Rectal smooth muscle tissue (tissue), 1 donor: ENCODE measurements around the gene CLTA.

Experiments
- H3K27ac ChIP-seq: one replicate; pipeline ENCODE4 v1.7.0; 2013; ENCODE audit warnings: low read depth, low read length, inconsistent platforms
- H3K27me3 ChIP-seq: one replicate; pipeline ENCODE4 v1.7.0; 2013; ENCODE audit warnings: low read length; ENCODE audit not compliant: control insufficient read depth, insufficient read depth
- H3K36me3 ChIP-seq: one replicate; pipeline ENCODE4 v1.7.0; 2013; ENCODE audit warnings: low read length; ENCODE audit not compliant: control insufficient read depth, insufficient read depth
- H3K4me1 ChIP-seq: one replicate; pipeline ENCODE4 v1.7.0; 2013; ENCODE audit warnings: low read length; ENCODE audit not compliant: control insufficient read depth, insufficient read depth
- H3K4me3 ChIP-seq: one replicate; pipeline ENCODE4 v1.7.0; 2013; ENCODE audit warnings: low read length
- H3K9ac ChIP-seq: one replicate; pipeline ENCODE4 v1.7.0; 2013; ENCODE audit warnings: low read length

CLTA gene

GRCh38 chr9:36190388-36191289 lies at the start of gene CLTA:
Gene CLTA, plus strand, starts transcription at chr9:36190921. Its CDS starts 136 bp downstream, at chr9:36191057.
- no peaks in the 10 kb centered on the region for H3K36me3 ChIP-seq
- H3K4me3 ChIP-seq, result peak within 1 kb of the TSS; percentile 93
- peak within 1 kb of the TSS; percentile 92 for H3K27ac ChIP-seq
- no peaks in the 10 kb centered on the region for H3K27me3 ChIP-seq
- peak within 1 kb of the TSS; percentile 92 for H3K9ac ChIP-seq
- peaks cover 26% of the 10 kb centered on the region for H3K4me1 ChIP-seq

GRCh38 chr9:36141288-36141687 lies 49.4 kb upstream of the CLTA start:
- Histone ChIP-seq H3K9ac (no peak overlapping the region), H3K36me3 (peaks cover 5% of the 10 kb centered on the region), H3K27ac (peak overlapping the region; percentile 89), H3K4me3 (no peak overlapping the region), H3K27me3 (no peaks in the 10 kb centered on the region), H3K4me1 (peaks cover 44% of the 10 kb centered on the region)

DNA sequence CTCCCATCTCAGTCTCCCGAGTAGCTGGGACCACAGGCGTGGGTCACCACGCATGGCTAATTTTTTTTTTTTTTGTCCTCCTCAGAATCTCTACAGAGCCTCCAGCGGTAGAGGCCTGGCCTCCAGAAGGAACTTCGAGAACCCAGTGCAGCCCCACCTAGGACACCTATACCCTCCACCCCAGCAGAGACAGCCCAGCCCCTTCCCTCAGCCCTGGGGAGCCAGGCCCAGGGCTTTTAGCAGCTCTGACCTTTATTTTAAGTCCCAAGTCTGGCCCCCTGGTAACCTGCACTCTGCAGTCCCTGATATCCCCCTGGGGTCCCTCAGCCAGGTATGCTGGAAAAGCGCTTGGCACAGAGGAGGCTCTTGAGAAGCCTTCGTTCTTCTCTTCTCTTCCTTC lies 49.0 kb upstream of the CLTA start:
- peaks cover 44% of the 10 kb centered on the region for H3K4me1 ChIP-seq
- peak overlapping the region; percentile 89 for H3K27ac ChIP-seq
- peaks cover 5% of the 10 kb centered on the region for H3K36me3 ChIP-seq
- no peak overlapping the region for H3K9ac ChIP-seq
- H3K27me3 ChIP-seq, result no peaks in the 10 kb centered on the region
- H3K4me3 ChIP-seq, result no peak overlapping the region

- H3K9ac ChIP-seq, result peak overlapping the region; percentile 33
Measured at GRCh38 chr9:36142510-36143244, 48.0 kb upstream of the CLTA start.

GRCh38 chr9:36143245-36143641 lies 47.5 kb upstream of the CLTA start:
- Histone ChIP-seq H3K4me1 (peaks cover 52% of the 10 kb centered on the region), H3K4me3 (peak overlapping the region; percentile 11), H3K9ac (peak overlapping the region; percentile 33), H3K36me3 (peaks cover 5% of the 10 kb centered on the region), H3K27me3 (no peaks in the 10 kb centered on the region), H3K27ac (peak overlapping the region; percentile 89)

More at GRCh38 chr9:36142510-36143244, 48.0 kb upstream of the CLTA start:
- Histone ChIP-seq H3K4me1 (peaks cover 50% of the 10 kb centered on the region), H3K27ac (peak overlapping the region; percentile 89), H3K36me3 (peaks cover 5% of the 10 kb centered on the region), H3K27me3 (no peaks in the 10 kb centered on the region), H3K4me3 (peak overlapping the region; percentile 34)

- H3K27ac ChIP-seq, result peak overlapping the region; percentile 89
- H3K4me3 ChIP-seq, result peak overlapping the region; percentile 22
- peak overlapping the region; percentile 11 for H3K9ac ChIP-seq
Measured at GRCh38 chr9:36144309-36145232, 46.1 kb upstream of the CLTA start.

GRCh38 chr9:36145970-36146369 lies 44.8 kb upstream of the CLTA start:
- Histone ChIP-seq H3K27ac (no peak overlapping the region), H3K4me3 (no peak overlapping the region), H3K4me1 (peaks cover 57% of the 10 kb centered on the region), H3K9ac (no peak overlapping the region), H3K27me3 (no peaks in the 10 kb centered on the region), H3K36me3 (peaks cover 10% of the 10 kb centered on the region)

More at GRCh38 chr9:36144309-36145232, 46.1 kb upstream of the CLTA start:
- peaks cover 61% of the 10 kb centered on the region for H3K4me1 ChIP-seq
- H3K27me3 ChIP-seq, result no peaks in the 10 kb centered on the region
- H3K36me3 ChIP-seq, result peaks cover 5% of the 10 kb centered on the region

- H3K4me1 ChIP-seq, result peaks cover 52% of the 10 kb centered on the region
- no peak overlapping the region for H3K4me3 ChIP-seq
- H3K27ac ChIP-seq, result peak overlapping the region; percentile 94
- H3K27me3 ChIP-seq, result no peaks in the 10 kb centered on the region
- H3K9ac ChIP-seq, result no peak overlapping the region
- peaks cover 15% of the 10 kb centered on the region for H3K36me3 ChIP-seq
Measured at GRCh38 chr9:36146651-36147050, 44.1 kb upstream of the CLTA start.

DNA sequence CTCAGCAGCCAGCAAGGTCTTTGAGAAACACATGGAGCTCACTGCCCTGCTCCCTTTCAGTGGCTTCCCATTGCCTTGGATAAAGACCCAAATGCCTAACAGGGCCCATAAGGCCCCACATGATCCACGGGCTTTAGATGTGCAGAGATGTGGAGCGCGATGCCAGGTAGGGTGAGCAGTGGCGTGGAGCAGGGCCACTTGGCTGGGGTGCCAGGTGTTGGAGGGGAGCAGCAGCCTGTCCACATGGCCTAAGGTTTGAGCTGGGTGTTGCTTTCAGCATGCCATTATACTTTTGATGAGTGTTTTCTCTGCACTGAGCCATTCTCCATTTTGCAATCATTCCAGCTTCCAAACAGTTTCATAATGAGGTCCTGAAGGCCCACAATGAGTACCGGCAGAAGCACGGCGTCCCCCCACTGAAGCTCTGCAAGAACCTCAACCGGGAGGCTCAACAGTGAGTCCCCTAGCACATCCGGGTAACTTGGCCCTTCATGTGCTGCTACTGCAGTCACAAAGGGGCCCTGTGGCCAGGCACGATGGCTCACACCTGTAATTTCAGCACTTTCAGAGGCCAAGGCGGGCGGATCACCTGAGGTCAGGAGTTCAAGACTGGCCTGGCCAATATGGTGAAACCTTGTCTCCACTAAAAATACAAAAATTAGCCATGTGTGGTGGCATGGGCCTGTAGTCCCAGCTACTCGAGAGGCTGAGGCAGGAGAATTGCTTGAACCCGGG lies 43.1 kb upstream of the CLTA start:
- Histone ChIP-seq H3K27me3 (no peaks in the 10 kb centered on the region), H3K36me3 (peaks cover 15% of the 10 kb centered on the region), H3K4me3 (no peak overlapping the region), H3K9ac (no peak overlapping the region), H3K27ac (peak overlapping the region; percentile 94), H3K4me1 (peaks cover 44% of the 10 kb centered on the region)

- Histone ChIP-seq H3K9ac (no peak overlapping the region), H3K4me3 (peak overlapping the region; percentile 43), H3K27me3 (no peaks in the 10 kb centered on the region), H3K36me3 (peaks cover 18% of the 10 kb centered on the region), H3K27ac (peak overlapping the region; percentile 94), H3K4me1 (peaks cover 36% of the 10 kb centered on the region)
Measured at GRCh38 chr9:36148311-36149051, 42.2 kb upstream of the CLTA start.

DNA sequence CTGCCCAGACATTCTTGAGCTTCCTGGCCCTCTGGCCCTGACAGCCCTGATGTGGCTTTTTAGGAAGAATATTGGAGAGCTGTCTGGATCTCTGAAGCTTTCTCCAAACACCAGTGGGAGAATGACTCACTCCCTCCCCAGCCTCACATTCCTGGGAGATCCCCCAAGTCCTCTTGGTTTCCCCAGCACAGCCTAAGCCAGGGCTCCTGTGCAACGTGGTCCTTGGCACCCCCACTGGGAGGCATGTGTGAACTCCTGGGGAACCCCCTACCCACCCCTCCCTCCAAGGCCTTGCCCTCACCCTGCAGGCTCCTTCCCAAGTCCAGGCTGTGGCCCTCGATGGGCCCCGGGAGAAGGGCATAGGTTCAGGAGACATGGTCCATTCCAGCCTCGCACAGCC lies 41.5 kb upstream of the CLTA start:
- Histone ChIP-seq H3K27me3 (no peaks in the 10 kb centered on the region), H3K4me1 (peaks cover 36% of the 10 kb centered on the region), H3K9ac (no peak overlapping the region), H3K36me3 (peaks cover 18% of the 10 kb centered on the region), H3K27ac (peak overlapping the region; percentile 94), H3K4me3 (no peak overlapping the region)
